GM10248 (cell line): ENCODE results near the gene CHCHD6.

Source experiments
- CTCF ChIA-PET: fragments of 300-600 bp; sonication (Branson Sonifier 250); formaldehyde crosslinking; extraction: SDS; loops from one replicate; lab custom pipeline; 2021; ENCODE audit warnings: antibody characterized with exemption; lab: Yijun Ruan, JAX
- POLR2A ChIA-PET: fragments of 350-650 bp; sonication (Branson Sonifier 250); formaldehyde crosslinking; extraction: SDS; loops from one replicate; lab custom pipeline; 2020; ENCODE audit warnings: antibody characterized with exemption; lab: Yijun Ruan, JAX
- DNase-seq: peaks from one replicate; pipeline ENCODE4 v3.0.0; 2012; ENCODE audit errors: extremely low spot score
- TF ChIP-seq, protein P1 (sequence below): IDR thresholded peaks from 2 replicates; pipeline ENCODE4 v1.5.1; 2012; ENCODE audit warnings: mild to moderate bottlenecking, low read depth; ENCODE audit errors: extremely low read depth, missing control alignments, control extremely low read depth

The CHCHD6 gene

DNA sequence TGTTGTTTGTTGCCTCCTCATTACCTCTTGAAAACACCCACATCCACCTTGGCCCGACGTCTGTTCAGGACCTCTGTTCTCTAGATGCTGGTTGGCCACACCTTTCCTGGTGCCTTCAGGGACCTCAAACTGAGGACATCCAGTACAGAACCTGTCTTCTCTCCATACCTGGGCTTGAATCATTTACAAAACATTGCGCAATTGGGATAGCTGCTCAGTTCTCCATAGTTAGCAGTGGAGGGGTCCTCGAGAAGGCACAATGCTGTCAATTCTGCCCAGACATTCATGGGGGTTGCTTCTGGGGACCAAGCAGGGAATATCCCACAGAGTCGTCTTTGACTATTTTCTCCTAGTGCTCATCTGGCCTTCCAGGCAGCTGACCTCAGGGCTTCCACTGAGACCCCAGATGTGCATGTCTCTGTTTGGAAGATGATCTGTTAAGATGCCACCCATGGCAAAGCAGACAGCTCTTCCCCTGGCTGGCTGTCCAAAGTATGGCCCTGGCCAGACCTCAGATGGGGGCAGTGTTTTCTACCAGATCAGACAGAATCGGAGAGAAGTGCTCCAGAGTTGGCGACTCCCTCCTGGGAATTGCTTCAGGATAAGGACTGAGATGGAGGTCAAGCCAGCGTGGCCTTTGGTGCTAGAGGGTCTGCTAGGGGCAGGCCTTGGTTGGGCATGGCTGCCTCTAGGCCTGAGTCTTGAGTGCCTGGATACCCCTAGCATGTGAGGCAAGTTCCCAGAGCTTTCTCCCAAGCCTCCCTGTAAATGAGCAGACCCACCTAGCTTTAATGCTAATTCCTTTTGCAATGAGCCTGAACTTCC lies 46.1 kb downstream of the CHCHD6 start:
- ChIA-PET POLR2A (no interaction called here), CTCF (interaction anchor here (1.4 to 7.6 kb wide), 5 partner anchors 13 to 798 kb away, joined by 4 to 50 read pairs (median 7); no protein-coding TSS in a partner anchor)
- TF ChIP-seq, protein P1, sequence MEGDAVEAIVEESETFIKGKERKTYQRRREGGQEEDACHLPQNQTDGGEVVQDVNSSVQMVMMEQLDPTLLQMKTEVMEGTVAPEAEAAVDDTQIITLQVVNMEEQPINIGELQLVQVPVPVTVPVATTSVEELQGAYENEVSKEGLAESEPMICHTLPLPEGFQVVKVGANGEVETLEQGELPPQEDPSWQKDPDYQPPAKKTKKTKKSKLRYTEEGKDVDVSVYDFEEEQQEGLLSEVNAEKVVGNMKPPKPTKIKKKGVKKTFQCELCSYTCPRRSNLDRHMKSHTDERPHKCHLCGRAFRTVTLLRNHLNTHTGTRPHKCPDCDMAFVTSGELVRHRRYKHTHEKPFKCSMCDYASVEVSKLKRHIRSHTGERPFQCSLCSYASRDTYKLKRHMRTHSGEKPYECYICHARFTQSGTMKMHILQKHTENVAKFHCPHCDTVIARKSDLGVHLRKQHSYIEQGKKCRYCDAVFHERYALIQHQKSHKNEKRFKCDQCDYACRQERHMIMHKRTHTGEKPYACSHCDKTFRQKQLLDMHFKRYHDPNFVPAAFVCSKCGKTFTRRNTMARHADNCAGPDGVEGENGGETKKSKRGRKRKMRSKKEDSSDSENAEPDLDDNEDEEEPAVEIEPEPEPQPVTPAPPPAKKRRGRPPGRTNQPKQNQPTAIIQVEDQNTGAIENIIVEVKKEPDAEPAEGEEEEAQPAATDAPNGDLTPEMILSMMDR: no peak
- no peak for DNase-seq

DNA sequence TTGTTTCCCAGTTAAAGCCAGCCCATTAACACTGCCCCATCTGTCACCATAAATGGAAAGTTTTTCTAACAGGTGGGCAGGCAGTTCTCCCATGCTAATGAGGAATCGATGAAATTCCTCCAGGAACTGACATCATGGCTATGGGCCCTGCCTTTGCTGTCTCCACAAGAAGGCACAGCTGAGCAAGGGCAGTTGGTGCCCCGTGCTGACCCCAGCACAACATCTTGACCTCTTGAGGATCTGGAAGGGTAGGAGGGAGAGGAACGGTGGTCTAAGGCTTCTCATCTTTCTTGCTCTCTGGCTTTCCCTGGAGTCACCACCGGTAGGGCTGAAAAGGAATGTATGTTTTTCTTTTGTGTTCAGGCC lies 46.7 kb downstream of the CHCHD6 start:
- CTCF ChIA-PET: interaction anchor here (1.4 to 7.6 kb wide), 4 partner anchors 13 to 797 kb away, joined by 4 to 50 read pairs (median 16); no protein-coding TSS in a partner anchor
- POLR2A ChIA-PET: no interaction called here
- TF ChIP-seq, protein P1: no peak
- no peak for DNase-seq

DNA sequence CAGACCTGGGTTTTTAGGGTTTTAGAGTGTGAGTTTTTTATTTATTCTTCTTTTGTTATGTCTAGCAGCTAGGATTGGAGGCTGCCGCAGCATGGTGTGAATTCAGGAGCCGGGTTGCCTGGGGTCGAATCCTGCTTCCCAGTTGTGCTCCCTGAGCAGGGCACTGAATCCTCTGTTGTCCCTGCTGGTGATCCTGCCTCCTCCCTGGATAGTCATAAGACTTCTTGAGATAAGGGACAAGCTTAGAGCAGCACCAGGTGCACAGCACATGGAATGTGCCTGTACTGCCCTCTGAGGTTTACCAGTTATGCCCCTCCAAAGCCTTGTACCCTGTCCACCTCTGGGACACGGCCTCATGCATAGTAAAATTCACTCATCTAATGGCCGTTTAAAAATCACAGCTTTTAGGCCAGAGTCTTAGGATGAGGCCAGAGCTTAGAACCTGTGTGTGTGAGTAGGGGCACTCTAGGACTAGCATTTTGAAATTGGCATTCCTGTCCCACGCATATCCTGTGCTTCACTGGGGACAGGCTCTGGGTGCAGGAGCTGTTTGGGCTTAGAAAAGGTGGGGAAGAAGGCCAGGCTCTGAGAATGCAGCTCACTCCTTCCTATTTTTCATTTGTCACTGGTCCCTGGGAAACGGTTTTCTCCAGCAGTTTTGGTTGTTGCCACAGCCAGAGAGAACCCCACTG lies 47.7 kb downstream of the CHCHD6 start:
- TF ChIP-seq, protein P1: no peak
- ChIA-PET CTCF (interaction anchor here (0.6 to 7.6 kb wide), 41 partner anchors 8 to 796 kb away, joined by 3 to 50 read pairs (median 4); partner anchors contain the start of genes CHCHD6 and PLXNA1), POLR2A (no interaction called here)
- no peak for DNase-seq

DNA sequence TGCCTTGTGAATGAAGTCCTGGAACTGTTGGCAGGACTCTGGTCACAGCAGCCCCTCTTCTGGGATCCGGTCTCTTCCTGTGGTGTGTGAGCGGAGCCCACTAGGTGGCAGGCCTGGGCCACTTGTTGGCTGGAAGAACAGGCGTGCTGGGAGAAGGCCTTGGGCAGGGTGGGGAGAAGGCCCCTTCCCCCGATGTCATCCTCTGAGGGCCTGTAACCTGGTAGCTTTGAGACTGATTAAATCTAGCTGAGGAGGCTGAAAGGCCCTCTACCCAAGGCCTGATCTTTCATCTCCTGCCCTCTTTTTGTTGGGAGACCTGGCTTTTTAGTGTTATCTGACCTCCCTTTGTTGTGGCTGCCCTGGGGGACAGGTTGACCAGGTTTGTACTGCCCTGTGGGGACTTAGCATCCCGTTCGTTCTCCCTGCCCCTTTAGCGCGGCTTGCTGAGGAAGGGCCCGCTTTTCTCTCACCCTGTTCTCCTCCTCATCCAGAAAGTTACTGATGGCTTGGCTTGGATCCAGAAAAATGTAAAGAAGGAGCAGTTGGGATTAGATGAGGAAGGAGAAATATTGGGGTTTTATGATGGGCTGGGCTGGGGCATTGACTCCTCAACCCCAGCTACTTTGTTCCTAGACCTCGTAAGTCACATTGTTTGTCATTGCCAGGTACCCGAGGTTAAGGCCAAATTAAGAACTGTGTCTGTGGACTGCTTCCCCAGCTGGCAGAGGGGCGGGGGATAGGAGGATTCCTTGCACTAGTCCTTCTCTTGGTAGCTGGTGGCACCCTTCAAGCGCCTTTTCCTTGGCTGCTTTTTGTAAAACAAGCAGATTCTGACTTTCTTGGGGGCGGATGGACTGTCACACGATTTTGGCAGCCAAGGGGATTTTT lies 48.5 kb downstream of the CHCHD6 start:
- TF ChIP-seq, protein P1: peak; percentile 95
- DNase-seq: peak; percentile 82
- ChIA-PET CTCF (interaction anchor here (0.6 to 7.6 kb wide), 43 partner anchors 9 to 795 kb away, joined by 3 to 50 read pairs (median 4); partner anchors contain the start of genes CHCHD6 and PLXNA1), POLR2A (no interaction called here)

DNA sequence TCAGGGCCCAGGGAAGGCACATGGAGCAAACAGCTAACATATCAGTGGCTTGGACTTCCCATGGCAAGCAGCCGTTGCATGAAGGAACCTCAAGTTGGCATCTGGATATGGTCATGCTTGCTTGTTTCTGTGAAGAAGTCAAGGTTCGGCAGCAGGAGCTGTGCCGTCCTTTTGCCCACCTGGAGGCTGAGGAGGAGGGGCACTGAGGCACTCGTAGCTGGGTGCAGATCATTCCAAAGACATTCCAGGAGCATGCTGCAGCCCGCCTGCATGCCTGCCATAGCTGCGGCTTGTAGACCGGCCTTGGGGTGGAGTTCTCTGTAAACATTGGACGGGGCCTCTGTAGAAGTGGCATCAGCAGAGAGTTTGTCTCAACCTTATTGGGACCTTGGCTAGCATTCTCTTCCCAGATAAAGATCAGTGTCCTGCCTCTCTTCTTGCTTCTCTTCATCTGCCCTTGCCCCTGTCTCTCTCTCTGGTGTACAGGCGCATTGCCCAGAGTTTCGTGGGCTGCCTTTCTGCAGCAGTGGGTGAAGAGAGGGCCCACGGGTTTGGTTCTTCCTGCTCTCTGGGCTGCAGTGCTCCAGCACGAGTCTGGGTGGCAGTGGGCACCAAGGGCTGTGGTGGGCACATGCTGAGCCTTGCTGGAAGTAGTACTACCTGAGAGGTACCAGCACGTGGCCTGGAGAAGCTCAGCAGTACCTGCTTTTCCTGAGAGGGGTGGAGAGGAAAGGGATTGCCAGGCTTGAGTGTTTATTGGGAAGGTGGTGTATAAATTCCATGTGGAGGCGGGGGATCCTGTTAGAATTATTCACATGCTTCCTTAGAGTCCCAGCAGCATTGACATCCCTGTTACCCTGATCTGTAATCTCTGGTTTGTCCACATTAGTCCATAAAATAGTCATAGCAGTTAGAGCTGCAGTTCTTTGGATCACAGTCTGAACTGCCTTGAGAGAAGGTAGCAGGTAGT lies 49.4 kb downstream of the CHCHD6 start:
- DNase-seq: no peak
- TF ChIP-seq, protein P1: no peak
- ChIA-PET POLR2A (no interaction called here), CTCF (interaction anchor here (0.6 to 7.6 kb wide), 23 partner anchors 8 to 823 kb away, joined by 3 to 50 read pairs (median 4); partner anchors contain the start of gene PLXNA1)
